GM18508 (cell line): ENCODE measurements around the gene ILKAP.

Experiments
- ATAC-seq: cut with Tn5 transposase; IDR thresholded peaks from one replicate; pipeline ENCODE4 v1.9.1; 2021; ENCODE audit warnings: moderate number of reproducible peaks; ENCODE audit not compliant: insufficient read depth, unreplicated experiment

Gene ILKAP

GRCh38 chr2:238155051-238155760, 48.3 kb downstream of the ILKAP start:
- ATAC-seq = no peak

DNA sequence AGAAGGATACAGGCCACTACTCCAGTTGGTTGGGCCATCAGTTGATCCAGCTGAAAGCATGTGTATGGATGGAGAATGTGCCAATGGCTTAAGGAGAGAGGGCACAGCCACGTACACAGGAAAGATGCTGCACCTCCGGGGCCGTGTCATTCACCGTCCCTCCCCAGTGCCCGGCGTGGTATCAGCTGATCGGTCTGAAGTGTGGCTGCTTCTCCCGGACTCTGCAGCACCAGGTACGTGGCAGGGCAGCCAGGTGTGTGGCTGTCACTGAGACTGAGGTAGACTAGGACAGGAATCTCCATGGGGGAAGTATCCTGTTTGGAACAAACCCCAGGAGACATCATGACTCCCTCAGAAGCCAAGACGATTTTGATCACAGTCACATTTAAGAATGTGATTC, 48.9 kb downstream of the ILKAP start:
- no peak for ATAC-seq

DNA sequence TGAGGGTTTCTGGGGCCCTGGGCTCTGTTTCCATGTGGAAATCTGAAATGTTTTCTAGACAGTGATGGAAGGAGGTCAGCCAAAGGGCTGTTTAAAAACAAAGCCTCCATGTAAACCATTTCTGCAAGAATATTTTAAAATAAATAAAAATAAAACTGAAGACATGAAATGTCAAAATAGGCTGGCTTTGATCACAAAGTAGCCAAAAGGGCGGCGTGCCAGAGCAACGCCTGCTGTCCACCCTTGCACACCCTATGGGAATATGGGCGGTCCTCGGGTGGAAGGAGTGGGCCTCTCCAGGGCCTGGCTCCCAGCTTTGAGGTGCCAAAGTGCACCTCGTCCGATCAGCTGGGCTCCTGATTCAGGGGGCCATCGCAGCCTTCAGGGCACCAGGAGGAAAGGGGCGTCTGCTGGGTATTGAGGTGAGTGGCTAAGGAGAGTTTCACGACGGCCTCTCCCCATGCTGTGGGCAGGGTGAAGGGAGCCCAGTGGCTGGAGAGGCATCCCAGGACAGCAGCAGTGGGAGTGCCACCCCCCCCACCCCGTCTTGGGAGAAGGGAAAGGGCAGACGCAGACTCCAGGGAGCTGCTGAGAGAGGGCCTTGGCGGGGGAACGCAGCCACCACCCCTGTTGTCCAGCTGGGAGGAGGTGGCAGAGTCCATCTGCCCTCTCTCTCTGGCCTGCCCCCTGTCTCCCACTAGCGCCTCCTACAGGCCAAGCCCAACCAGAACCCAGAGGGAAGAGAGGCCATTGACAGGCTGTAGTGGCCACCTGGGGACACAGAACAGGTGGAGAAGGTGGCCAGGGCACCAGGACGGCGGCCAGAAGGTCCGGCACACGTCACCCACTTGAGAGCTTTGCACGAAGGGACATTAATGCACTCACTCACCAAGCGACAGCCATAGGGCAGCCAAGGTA, 50.5 kb downstream of the ILKAP start:
- no peak for ATAC-seq

- ATAC-seq = no peak
Observed at GRCh38 chr2:238151628-238152235, 51.8 kb downstream of the ILKAP start.

- no peak for ATAC-seq
Observed at GRCh38 chr2:238151205-238151604, 52.3 kb downstream of the ILKAP start.

- no peak for ATAC-seq
Observed at GRCh38 chr2:238150686-238151085, 52.8 kb downstream of the ILKAP start.

- no peak for ATAC-seq
Observed at GRCh38 chr2:238149841-238150572, 53.5 kb downstream of the ILKAP start.

DNA sequence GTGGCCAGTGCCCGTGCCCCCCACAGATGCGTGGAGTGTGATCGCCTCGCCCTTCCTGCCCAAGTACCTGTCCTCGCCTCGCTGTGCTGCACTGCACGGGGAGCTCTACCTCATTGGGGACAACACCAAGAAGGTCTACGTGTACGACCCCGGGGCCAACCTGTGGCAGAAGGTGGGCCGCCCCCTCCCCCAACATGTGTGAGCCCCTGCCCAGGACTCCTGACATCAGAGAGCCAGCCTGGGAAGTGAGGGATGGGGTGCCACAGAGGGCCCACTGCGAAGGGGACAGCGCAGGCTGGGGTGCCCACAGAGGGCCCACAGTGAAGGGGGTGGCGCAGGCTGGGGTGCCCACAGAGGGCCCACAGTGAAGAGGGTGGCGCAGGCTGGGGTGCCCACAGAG, 54.5 kb downstream of the ILKAP start:
- ATAC-seq = no peak

DNA sequence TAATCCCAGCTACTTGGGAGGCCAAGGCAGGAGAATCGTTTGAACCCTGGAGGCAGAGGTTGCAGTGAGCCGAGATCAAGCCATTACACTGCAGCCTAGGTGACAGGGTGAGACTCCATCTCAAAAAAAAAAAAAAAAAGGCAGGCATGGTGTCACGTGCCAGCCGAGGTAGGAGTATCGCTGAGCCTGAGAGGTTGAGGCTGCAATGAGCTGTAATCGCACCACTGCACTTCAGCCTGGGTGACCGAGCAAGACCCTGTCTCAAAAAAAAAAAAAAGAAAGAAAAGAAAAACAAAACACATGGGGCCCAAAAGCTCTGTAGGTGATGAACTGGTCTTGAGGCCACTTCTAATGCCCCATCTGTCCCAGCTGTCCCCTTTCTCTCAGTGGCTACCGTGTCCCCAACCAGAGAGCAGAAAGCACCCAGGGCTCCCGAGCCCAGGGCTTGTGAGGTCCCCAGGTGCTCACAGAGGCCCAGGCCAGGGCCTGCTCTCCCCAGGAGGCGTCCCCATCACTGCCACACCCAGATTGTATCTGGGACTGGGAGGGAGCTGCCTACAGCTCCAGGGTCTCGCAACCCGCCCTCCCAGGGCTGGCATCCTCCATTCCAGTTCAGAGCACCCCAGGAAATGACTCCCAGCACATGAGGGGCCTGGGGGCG, 56.5 kb downstream of the ILKAP start:
- ATAC-seq = no peak

DNA sequence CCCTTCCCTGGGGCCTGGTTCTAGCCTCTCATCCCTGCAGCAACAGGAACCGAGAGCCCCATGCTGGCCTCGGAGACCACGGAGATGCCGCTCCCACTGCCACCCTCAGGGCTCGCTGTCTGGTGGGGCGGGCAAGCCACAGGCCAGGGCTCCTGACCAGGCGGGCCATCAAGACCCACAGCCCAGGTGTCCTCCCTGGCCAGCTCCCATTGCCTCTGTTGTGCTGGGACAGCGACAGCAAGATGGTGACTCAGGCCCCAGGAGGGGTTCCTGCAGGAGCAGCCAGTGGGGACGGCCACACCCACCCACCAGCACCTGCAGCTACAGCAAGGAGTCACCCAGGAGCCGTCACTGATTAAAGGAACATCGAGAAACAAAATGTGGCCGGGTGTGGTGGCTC, 57.6 kb downstream of the ILKAP start:
- no peak for ATAC-seq

DNA sequence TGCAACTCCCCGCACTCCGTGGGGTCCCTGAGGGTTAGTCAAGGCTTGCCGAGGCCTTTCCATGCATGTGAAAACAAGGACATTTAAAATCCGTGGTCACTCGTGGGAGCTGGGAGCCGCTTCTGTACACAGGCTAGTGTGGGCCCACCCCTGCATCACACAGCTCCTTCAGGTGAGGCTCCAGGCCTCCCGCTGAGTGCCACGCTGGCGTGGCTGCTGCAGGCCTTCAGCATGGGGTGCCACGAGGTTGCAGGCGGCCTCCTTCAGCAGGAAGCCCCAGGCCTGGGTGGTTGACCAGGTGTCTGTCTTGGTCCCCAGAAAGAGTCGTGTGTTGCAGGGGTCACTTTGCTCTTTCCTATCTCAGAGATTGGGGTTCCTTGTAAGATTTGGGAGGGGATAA, 58.4 kb downstream of the ILKAP start:
- no peak for ATAC-seq

DNA sequence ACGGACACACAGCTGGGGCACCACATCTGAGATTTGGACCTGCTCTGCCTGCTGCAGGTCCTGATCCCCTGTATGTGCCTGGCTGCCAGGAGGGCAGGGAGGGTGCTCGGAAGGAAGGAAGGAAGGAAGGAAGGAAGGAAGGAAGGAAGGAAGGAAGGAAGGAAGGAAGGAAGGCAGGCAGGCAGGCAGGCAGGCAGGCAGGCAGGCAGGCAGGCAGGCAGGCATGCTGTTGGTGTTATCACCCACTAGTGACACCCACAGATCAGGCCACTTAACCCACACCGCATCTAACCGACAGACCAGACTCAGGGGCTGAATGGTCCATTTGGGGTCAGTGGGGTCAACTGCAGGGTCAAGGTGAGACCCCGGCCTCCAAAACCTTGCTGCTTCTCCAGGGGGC, 59.2 kb downstream of the ILKAP start:
- ATAC-seq = no peak

- ATAC-seq = no peak
Observed at GRCh38 chr2:238143239-238143951, 60.1 kb downstream of the ILKAP start.

GRCh38 chr2:238142382-238143205, 60.9 kb downstream of the ILKAP start:
- ATAC-seq = no peak

DNA sequence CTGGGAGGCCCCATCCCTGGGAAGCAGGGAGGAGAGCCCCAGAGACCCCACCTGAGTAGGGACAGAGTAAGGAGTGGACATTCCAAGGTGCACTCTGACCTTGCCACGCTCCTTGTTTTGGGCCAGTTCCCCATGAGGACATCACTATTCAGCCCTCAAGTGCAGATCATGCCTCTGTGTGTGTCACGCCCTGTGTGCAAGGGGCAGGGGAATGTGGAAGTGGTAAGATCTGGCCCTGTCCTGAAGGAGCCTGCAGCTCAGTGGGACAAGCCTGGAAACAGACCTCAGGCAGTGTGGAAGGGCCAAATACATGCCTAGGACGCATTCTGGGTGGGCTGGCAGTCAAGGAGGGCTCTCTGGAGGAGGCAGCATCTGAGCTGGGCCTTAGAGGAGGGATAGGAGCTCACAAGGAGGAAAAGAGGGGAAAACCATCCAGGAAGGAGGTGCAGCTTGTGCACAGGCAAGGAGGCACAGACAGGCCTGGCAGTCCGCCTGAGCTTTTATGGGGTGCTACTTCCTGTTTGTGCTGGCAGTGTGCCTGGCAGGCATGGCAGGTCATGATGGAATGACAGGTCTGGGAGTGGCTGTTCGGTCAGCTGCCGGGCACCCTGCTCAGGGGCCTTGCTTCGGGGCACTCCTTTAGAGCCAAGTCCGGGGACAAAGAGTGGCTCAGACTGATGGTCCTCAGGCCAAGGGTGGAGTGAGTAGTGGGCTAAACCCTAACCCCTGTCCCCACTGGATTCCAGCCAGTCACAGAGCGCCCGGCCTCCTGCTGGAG, 61.8 kb downstream of the ILKAP start:
- ATAC-seq = no peak

GRCh38 chr2:238140721-238141540, 62.6 kb downstream of the ILKAP start:
- no peak for ATAC-seq

- no peak for ATAC-seq
Observed at GRCh38 chr2:238140040-238140439, 63.5 kb downstream of the ILKAP start.
